COLO829 (cell line): ENCODE data around the gene KIF4A.
A peak's percentile ranks its signal among the peaks of the same experiment; 100 is the strongest.
"Not testable (repeated sequence)": the region's sequence is repeated elsewhere in the genome, so short reads cannot be mapped to it uniquely, and the experiment has no call there.

Source experiments
- DNase-seq: peaks from one replicate; pipeline ENCODE4 v3.0.0; 2012; ENCODE audit warnings: low spot score

Gene KIF4A

GRCh38 chrX:70281951-70282350, 8.0 kb upstream of the KIF4A start, which contains the start of gene RAB41:
TSS of gene RAB41 (plus strand) at chrX:70282172. CDS start at chrX:70282218, 46 bp downstream.
- DNase-seq, result no peak

- DNase-seq, result peak; percentile 7
Measured at GRCh38 chrX:70289168-70289792, 624 bp upstream of the KIF4A start.

- no peak for DNase-seq
Measured at GRCh38 chrX:70292788-70293187, 2.9 kb downstream of the KIF4A start.

GRCh38 chrX:70293621-70294020, 3.7 kb downstream of the KIF4A start:
- no peak for DNase-seq

GRCh38 chrX:70301716-70302115, 11.8 kb downstream of the KIF4A start:
- no peak for DNase-seq

GRCh38 chrX:70313503-70313902, 23.6 kb downstream of the KIF4A start:
- no peak for DNase-seq

GRCh38 chrX:70322784-70323183, 32.9 kb downstream of the KIF4A start:
- no peak for DNase-seq

GRCh38 chrX:70323628-70324027, 33.7 kb downstream of the KIF4A start:
- not testable (repeated sequence) for DNase-seq

GRCh38 chrX:70324326-70324725, 34.4 kb downstream of the KIF4A start:
- DNase-seq, result no peak

- no peak for DNase-seq
Measured at GRCh38 chrX:70331161-70331560, 41.3 kb downstream of the KIF4A start.

GRCh38 chrX:70332600-70332999, 42.7 kb downstream of the KIF4A start:
- no peak for DNase-seq

GRCh38 chrX:70336767-70337166, 46.9 kb downstream of the KIF4A start:
- DNase-seq, result no peak

GRCh38 chrX:70338290-70338689, 48.4 kb downstream of the KIF4A start:
- no peak for DNase-seq

- no peak for DNase-seq
Measured at GRCh38 chrX:70343435-70343834, 53.5 kb downstream of the KIF4A start.

GRCh38 chrX:70346418-70347070, 56.6 kb downstream of the KIF4A start:
- DNase-seq, result no peak

- not testable (repeated sequence) for DNase-seq
Measured at GRCh38 chrX:70348825-70349224, 58.9 kb downstream of the KIF4A start.

GRCh38 chrX:70349367-70350125, 59.6 kb downstream of the KIF4A start:
- DNase-seq, result not testable (repeated sequence)

GRCh38 chrX:70352496-70352895, 62.6 kb downstream of the KIF4A start:
- DNase-seq, result no peak

- no peak for DNase-seq
Measured at GRCh38 chrX:70353514-70353913, 63.6 kb downstream of the KIF4A start.

- no peak for DNase-seq
Measured at GRCh38 chrX:70354716-70355115, 64.8 kb downstream of the KIF4A start.

- DNase-seq, result no peak
Measured at GRCh38 chrX:70359458-70359857, 69.6 kb downstream of the KIF4A start.

- DNase-seq, result no peak
Measured at GRCh38 chrX:70360366-70360765, 70.5 kb downstream of the KIF4A start.

GRCh38 chrX:70368731-70369130, 78.8 kb downstream of the KIF4A start:
- not testable (repeated sequence) for DNase-seq
